NB4 (cell line): ENCODE results near the gene NEU1.
"Not testable (repeated sequence)": the region's sequence is repeated elsewhere in the genome, so short reads cannot be mapped to it uniquely, and the experiment has no call there.

Experiments
- DNase-seq: peaks from one replicate; pipeline ENCODE4 v3.0.0; 2010; ENCODE audit warnings: low read depth
- H3K4me3 ChIP-seq: one replicate; pipeline ENCODE4 v1.5.1; 2011; ENCODE audit warnings: mild to moderate bottlenecking, low read depth, low read length, moderate library complexity
- CTCF ChIP-seq: IDR thresholded peaks from one replicate; pipeline ENCODE4 v1.5.1; 2012; ENCODE audit warnings: low read depth, low read length
- MYC ChIP-seq: IDR thresholded peaks from 2 replicates; pipeline ENCODE4 v1.6.1; 2011; ENCODE audit warnings: low read depth, low read length
- POLR2A ChIP-seq: IDR thresholded peaks from 2 replicates; pipeline ENCODE4 v1.6.1; 2011; ENCODE audit warnings: mild to moderate bottlenecking; ENCODE audit not compliant: insufficient read length; ENCODE audit errors: extremely low read depth
- TF ChIP-seq, protein P1 (sequence below): IDR thresholded peaks from 2 replicates; pipeline ENCODE4 v1.6.1; 2011; ENCODE audit warnings: low read depth, low read length

Gene NEU1

DNA sequence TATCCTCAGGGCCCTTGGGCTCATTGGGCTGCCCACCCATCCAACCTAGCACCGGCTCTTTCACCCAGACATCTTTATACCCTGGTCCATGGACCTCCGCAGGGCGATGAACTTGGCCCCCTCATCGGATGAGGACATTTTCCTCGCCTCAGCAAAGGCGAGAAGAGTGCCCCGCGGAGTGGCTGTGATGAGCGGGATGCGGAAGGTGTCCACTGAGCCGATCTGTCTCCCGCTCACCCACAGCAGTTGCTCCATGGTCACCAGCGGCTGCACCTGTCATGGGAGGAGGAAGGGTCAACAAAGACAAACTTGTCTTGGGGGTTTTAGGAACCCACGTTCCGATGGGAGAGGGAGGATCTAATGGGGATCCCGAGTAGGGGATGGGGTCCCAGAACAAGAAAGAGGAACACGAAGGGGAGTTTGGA is 690 bp downstream of the NEU1 start:
- DNase-seq = no peak
- no peak for TF ChIP-seq POLR2A

GRCh38 chr6:31861150-31861549 is 1.5 kb downstream of the NEU1 start:
- H3K4me3 ChIP-seq = no peak overlapping the region
- no peak for TF ChIP-seq POLR2A
- TF ChIP-seq, protein P1, sequence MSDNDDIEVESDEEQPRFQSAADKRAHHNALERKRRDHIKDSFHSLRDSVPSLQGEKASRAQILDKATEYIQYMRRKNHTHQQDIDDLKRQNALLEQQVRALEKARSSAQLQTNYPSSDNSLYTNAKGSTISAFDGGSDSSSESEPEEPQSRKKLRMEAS = no peak
- no peak for TF ChIP-seq CTCF
- no peak for TF ChIP-seq MYC

More for the DNA sequence above, 690 bp downstream of the NEU1 start:
- H3K4me3 ChIP-seq = peak overlapping the region; percentile 80

GRCh38 chr6:31860349-31860748 is 2.3 kb downstream of the NEU1 start:
- DNase-seq = no peak
- H3K4me3 ChIP-seq = no peak overlapping the region
- TF ChIP-seq POLR2A = no peak
- no peak for TF ChIP-seq CTCF
- TF ChIP-seq MYC = no peak
- TF ChIP-seq, protein P1 = no peak

More at GRCh38 chr6:31861150-31861549, 1.5 kb downstream of the NEU1 start:
- DNase-seq = no peak

- no peak for TF ChIP-seq MYC
- TF ChIP-seq, protein P1 = no peak
- TF ChIP-seq POLR2A = no peak
- no peak for TF ChIP-seq CTCF
- DNase-seq = no peak
- H3K4me3 ChIP-seq = no peak overlapping the region
Measured at GRCh38 chr6:31859923-31860322, 2.7 kb downstream of the NEU1 start.

DNA sequence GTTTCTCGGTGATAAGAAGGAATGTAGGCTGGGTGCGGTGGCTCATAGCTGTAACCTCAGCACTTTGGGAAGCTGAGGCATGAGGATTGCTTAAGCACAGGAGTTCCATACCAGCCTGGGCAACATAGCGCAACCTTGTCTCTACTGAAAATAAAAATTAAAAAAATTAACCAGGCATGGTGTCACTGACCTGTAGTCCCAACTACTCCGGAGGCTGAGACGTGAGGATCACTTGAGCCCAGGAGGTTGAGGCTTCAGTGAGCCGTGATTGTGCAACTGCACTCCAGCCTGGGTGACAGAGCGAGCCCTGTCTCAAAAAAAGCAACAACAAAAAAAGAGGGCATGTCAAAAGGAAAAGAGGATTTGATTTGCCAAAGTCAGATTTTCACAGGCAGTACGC is 3.9 kb downstream of the NEU1 start:
- TF ChIP-seq, protein P1 = no peak
- TF ChIP-seq POLR2A (no peak), MYC (no peak), CTCF (no peak)
- H3K4me3 ChIP-seq = no peak overlapping the region
- DNase-seq = no peak

DNA sequence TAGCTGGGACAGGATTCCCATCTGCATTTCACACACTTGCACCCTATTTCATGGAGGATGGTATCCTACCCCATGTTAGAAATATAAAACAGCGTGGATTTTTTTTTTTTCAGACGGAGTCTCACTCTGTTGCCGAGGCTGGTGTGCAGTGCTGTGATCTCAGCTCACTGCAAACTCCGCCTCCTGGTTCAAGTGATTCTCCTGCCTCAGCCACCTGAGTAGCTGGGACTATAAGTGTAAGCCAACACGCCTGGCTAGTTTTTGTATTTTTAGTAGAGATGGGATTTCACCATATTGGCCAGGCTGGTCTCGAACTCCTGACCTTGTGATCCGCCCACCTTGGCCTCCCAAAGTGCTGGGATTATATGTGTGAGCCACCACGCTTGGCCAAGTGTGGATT is 4.8 kb downstream of the NEU1 start:
- not testable (repeated sequence) for H3K4me3 ChIP-seq, DNase-seq

GRCh38 chr6:31851980-31852718 is 10.5 kb downstream of the NEU1 start:
- H3K4me3 ChIP-seq, DNase-seq: not testable (repeated sequence)
